ENCODE data around the gene MRPS23.

MRPS23 gene

DNA sequence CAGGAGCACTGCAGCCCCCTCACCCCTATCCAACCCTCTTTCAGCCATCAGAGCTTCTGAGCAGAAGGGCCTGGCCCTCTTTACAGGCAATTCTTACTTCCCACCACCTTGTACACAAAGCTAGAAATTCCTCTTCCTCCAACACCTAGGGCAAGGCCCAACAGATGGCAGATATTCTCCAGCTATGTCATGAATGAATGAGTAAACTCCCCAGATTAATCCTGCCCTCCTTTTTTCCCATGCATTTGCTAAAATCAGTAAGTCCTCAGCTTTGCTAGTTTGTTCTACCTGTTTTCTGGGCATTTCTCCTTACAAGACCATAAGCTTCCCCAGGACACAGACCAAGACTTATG, 20.4 kb upstream of the MRPS23 start:
- TF ChIP-seq, protein P1, sequence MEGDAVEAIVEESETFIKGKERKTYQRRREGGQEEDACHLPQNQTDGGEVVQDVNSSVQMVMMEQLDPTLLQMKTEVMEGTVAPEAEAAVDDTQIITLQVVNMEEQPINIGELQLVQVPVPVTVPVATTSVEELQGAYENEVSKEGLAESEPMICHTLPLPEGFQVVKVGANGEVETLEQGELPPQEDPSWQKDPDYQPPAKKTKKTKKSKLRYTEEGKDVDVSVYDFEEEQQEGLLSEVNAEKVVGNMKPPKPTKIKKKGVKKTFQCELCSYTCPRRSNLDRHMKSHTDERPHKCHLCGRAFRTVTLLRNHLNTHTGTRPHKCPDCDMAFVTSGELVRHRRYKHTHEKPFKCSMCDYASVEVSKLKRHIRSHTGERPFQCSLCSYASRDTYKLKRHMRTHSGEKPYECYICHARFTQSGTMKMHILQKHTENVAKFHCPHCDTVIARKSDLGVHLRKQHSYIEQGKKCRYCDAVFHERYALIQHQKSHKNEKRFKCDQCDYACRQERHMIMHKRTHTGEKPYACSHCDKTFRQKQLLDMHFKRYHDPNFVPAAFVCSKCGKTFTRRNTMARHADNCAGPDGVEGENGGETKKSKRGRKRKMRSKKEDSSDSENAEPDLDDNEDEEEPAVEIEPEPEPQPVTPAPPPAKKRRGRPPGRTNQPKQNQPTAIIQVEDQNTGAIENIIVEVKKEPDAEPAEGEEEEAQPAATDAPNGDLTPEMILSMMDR (conservative IDR thresholded peaks at IDR 0.05; ENCODE audit: control insufficient read depth, insufficient read depth, low read depth, low read length), result no peak
- peak; percentile 54 for DNase-seq (ENCODE audit: low read depth)
- no peak overlapping the region for H3K4me3 ChIP-seq (ENCODE audit: control insufficient read depth, low read depth, low read length)

DNA sequence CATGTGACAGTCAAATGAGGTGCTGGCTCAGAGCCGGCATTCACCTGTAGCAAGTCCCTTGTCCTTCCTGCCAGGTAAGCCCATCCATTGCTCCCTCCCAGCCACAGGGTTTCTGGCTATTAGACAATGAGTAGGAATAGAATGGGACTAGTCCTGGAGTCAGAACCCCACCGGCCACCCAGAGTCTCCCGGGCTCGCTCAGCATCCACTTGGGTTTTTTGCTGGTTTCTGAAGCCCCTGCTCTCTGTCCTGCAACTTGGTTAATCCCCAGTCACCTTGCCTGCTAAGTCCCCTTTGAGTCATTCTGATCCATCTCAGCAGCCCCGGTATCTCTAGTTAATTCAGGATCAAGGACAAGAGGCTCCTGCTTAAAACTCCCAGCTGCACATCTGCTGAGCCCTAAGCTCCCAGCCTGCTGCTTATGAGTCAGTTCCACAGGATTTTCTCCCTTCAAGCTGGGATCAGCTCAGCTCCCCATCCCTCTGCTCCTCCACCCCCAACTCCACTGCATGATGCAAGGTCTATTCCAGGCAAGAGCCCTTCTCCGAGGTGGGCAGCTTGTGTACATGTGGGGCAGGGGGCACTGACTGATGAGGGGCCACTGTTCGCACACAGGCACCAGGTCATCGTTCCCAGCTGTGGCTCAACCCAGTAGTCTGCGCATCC, 19.9 kb upstream of the MRPS23 start:
- DNase-seq (ENCODE audit: low read depth), result peak; percentile 94
- H3K4me3 ChIP-seq (ENCODE audit: control insufficient read depth, low read depth, low read length), result no peak overlapping the region
- TF ChIP-seq, protein P1 (conservative IDR thresholded peaks at IDR 0.05; ENCODE audit: control insufficient read depth, insufficient read depth, low read depth, low read length), result no peak

- H3K4me3 ChIP-seq (ENCODE audit: control insufficient read depth, low read depth, low read length), result no peak overlapping the region
- no peak for DNase-seq (ENCODE audit: low read depth)
- TF ChIP-seq, protein P1 (conservative IDR thresholded peaks at IDR 0.05; ENCODE audit: control insufficient read depth, insufficient read depth, low read depth, low read length), result no peak
Measured at GRCh38 chr17:57868910-57869616, 19.2 kb upstream of the MRPS23 start.

DNA sequence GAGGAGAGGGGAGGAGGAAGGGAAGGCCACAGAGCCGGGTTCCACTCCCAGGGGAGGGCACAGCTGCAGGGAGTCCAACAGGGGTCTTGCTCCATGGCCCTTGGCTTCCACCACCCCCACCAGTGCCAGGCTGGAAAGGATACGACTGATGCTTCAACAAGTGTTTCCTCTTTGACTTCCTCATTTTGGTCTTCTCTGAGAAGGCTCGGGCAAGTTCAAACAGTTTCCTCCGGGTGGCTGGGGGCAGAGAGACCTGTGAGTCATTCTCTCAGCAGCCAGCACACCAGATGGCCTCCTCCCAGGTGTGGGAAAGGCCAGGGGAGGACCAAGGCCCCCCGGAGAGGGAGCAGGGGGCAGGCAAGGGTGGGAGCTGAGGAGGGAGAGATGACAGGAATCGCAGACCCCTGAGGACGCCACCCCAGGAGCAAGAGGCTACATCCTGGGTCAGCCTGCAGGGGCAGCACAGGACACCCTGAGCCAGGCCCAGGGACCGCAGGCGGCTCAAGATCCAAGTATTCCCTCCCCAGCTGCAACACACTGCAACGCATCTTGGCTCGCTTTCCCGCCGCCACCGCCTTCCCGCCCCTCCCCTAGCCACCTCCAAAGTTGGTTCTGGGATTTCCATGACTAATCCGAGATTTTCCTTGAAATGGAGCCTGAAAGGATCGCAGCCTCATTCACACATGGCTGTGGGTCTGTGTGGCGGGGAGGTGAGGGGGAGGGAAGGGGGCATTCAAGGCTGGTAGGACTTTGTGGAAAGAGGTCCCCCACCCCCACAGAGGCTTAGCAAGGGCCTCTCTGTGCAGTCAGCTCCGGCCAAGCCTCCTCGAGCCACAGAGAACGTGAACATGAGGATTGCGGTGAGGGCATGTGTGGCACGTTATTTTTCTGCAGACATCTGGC, 18.4 kb upstream of the MRPS23 start:
- TF ChIP-seq, protein P1 (conservative IDR thresholded peaks at IDR 0.05; ENCODE audit: control insufficient read depth, insufficient read depth, low read depth, low read length), result peak; percentile 44
- no peak overlapping the region for H3K4me3 ChIP-seq (ENCODE audit: control insufficient read depth, low read depth, low read length)
- peak; percentile 95 for DNase-seq (ENCODE audit: low read depth)

- TF ChIP-seq, protein P1 (conservative IDR thresholded peaks at IDR 0.05; ENCODE audit: control insufficient read depth, insufficient read depth, low read depth, low read length), result no peak
- H3K4me3 ChIP-seq (ENCODE audit: control insufficient read depth, low read depth, low read length), result no peak overlapping the region
- DNase-seq (ENCODE audit: low read depth), result no peak
Measured at GRCh38 chr17:57867126-57867525, 17.3 kb upstream of the MRPS23 start.

DNA sequence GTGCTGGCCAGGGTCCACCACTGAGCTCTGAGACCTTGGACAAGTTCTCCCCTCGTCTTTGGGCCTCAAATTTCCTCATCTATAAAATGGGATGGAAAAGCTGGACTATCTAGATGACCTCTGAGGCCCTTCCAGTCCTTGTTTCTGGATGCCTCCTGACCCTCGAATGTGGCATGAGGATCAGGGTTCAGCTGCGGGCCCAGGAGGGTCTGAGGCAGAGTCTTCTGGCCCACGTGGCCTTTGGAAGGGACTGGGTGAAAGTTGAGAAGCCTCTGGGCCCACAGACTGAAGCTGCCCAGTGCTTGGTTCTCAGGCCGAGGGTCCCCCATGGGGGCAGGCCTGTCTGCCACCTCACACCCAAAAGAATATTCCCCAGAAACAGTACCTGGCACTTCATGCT, 16.9 kb upstream of the MRPS23 start:
- TF ChIP-seq, protein P1 (conservative IDR thresholded peaks at IDR 0.05; ENCODE audit: control insufficient read depth, insufficient read depth, low read depth, low read length), result no peak
- no peak overlapping the region for H3K4me3 ChIP-seq (ENCODE audit: control insufficient read depth, low read depth, low read length)
- DNase-seq (ENCODE audit: low read depth), result no peak
